Mammary epithelial cell (primary cell): ENCODE results near the gene FGF8.

Experiments
- EZH2 ChIP-seq: IDR thresholded peaks from 2 replicates; pipeline ENCODE4 v1.6.1; 2012; ENCODE audit warnings: low read length, inconsistent platforms, borderline replicate concordance
- TF ChIP-seq, protein P1 (sequence below), 2 donors: IDR thresholded peaks in 1 of 2; conservative IDR thresholded peaks in 1 of 2; 2 replicates each; pipeline ENCODE4 v1.5.1; 2011 to 2012; ENCODE audit warnings: inconsistent platforms in 2 of 2, low read length in 2 of 2, mild to moderate bottlenecking in 2 of 2, control low read depth in 1 of 2, low read depth in 1 of 2; ENCODE audit not compliant: insufficient read depth in 1 of 2; ENCODE audit errors: extremely low read depth in 1 of 2

DNA sequence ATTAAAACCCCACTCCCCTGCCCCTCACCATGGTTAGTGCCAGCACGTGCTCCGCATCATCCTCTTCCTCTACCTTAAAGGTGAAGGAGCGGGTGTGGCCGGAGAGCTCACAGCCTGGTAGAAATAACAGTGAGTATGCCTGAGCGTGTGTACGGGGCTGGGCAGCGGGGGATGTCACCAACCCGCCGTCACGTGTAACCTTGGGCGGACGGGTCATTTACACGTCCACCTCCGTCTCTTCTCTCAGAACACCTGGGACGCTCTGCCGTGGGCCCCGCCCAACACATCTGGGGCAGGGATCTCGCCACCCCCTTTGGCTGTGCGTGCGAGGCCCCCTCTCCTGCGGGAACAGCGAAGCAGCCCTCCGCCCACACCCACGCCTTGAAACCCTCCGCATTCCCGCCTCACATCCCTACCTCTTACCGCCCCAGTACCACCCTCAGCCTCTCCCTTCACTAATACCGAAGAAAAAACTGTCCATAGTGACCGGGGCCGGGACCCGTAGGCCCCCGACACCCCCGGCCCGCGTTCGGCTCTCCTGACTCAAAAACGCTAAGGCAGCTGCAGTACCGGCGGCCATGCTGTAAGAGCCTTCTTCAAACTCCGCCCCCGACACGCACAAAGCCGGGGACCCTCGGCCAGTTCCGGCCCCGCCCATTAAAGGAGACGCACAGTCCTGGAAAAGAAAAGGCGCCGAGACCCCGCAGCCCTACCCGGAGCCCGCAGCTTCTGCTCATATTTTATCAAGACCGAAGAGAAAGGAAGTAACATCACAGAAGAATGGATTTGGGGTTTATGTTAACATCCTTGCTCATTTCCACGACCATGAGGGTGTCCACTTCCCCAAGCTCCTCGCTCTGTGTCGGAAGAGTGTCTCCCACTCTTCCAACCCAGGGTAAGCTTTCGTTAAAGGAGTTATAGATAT lies 7.2 kb upstream of the FGF8 start, which contains the start of gene NPM3:
- TF ChIP-seq, protein P1, sequence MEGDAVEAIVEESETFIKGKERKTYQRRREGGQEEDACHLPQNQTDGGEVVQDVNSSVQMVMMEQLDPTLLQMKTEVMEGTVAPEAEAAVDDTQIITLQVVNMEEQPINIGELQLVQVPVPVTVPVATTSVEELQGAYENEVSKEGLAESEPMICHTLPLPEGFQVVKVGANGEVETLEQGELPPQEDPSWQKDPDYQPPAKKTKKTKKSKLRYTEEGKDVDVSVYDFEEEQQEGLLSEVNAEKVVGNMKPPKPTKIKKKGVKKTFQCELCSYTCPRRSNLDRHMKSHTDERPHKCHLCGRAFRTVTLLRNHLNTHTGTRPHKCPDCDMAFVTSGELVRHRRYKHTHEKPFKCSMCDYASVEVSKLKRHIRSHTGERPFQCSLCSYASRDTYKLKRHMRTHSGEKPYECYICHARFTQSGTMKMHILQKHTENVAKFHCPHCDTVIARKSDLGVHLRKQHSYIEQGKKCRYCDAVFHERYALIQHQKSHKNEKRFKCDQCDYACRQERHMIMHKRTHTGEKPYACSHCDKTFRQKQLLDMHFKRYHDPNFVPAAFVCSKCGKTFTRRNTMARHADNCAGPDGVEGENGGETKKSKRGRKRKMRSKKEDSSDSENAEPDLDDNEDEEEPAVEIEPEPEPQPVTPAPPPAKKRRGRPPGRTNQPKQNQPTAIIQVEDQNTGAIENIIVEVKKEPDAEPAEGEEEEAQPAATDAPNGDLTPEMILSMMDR (conservative IDR thresholded peaks at IDR 0.05 in 1 of 2, IDR thresholded peaks at IDR 0.05 in 1 of 2; ENCODE audit: extremely low read depth in 1 of 2, insufficient read depth in 1 of 2, low read depth in 1 of 2, low read length in 2 of 2), result no peak
- TF ChIP-seq EZH2, result no peak
